Amniotic stem cell (primary cell): ENCODE measurements around the gene LRRC51.
A peak's percentile ranks its signal among the peaks of the same experiment; 100 is the strongest.
"Not testable (repeated sequence)": the region's sequence is repeated elsewhere in the genome, so short reads cannot be mapped to it uniquely, and the experiment has no call there.

Source experiments
- DNase-seq: peaks from one replicate; lab custom pipeline; 2025; lab: John Stamatoyannopoulos, UW

LRRC51 gene

GRCh38 chr11:72111300-72112142 lies 30.9 kb downstream of the LRRC51 start:
- no peak for DNase-seq

- peak; percentile 99 for DNase-seq
These were observed 31.7 kb downstream of the LRRC51 start, which contains the start of gene ANAPC15 for GRCh38 chr11:72112143-72112977. Gene ANAPC15, minus strand, starts transcription at chr11:72112695. Its CDS starts 1,419 bp downstream, at chr11:72111276.

- DNase-seq: peak; percentile 43
These were observed 32.5 kb downstream of the LRRC51 start for GRCh38 chr11:72112978-72113808.

GRCh38 chr11:72114570-72114969 lies 33.9 kb downstream of the LRRC51 start:
- no peak for DNase-seq

- DNase-seq: no peak
These were observed 35.5 kb downstream of the LRRC51 start for GRCh38 chr11:72116019-72116755.

- no peak for DNase-seq
These were observed 38.5 kb downstream of the LRRC51 start for GRCh38 chr11:72119198-72119597.

- DNase-seq: no peak
These were observed 40.3 kb downstream of the LRRC51 start for GRCh38 chr11:72120930-72121329.

- no peak for DNase-seq
These were observed 42.0 kb downstream of the LRRC51 start for GRCh38 chr11:72122607-72123006.

- no peak for DNase-seq
These were observed 42.5 kb downstream of the LRRC51 start for GRCh38 chr11:72123117-72123653.

- DNase-seq: no peak
These were observed 43.4 kb downstream of the LRRC51 start for GRCh38 chr11:72124046-72124445.

- no peak for DNase-seq
These were observed 45.3 kb downstream of the LRRC51 start for GRCh38 chr11:72125956-72126355.

GRCh38 chr11:72127923-72128322 lies 47.3 kb downstream of the LRRC51 start:
- DNase-seq: no peak

- no peak for DNase-seq
These were observed 48.7 kb downstream of the LRRC51 start for GRCh38 chr11:72129381-72129780.

GRCh38 chr11:72132646-72133045 lies 52.0 kb downstream of the LRRC51 start:
- no peak for DNase-seq

GRCh38 chr11:72135473-72135872 lies 54.8 kb downstream of the LRRC51 start, which contains the start of gene FOLR3:
Gene FOLR3, plus strand, starts transcription at chr11:72135725. Its CDS starts 228 bp downstream, at chr11:72135953.
- DNase-seq: not testable (repeated sequence)

GRCh38 chr11:72135891-72136683 lies 55.4 kb downstream of the LRRC51 start:
- no peak for DNase-seq

GRCh38 chr11:72136684-72137262 lies 56.1 kb downstream of the LRRC51 start:
- DNase-seq: no peak

- no peak for DNase-seq
These were observed 58.3 kb downstream of the LRRC51 start for GRCh38 chr11:72138821-72139390.

GRCh38 chr11:72139500-72139899 lies 58.9 kb downstream of the LRRC51 start:
- no peak for DNase-seq
